Ovary (tissue), 3 donors: Measurements from ENCODE around the gene GUCA2A.

Experiments
- EP300 ChIP-seq: sonication (generic); formaldehyde crosslinking; IDR thresholded peaks from one replicate; pipeline ENCODE4 v1.6.1; 2017; ENCODE audit warnings: antibody characterized with exemption
- POLR2A ChIP-seq: fragments of 450-650 bp; IDR thresholded peaks from one replicate; pipeline ENCODE4 v1.6.1; 2017; ENCODE audit warnings: antibody characterized with exemption, mild to moderate bottlenecking, moderate library complexity
- TF ChIP-seq, protein P1 (sequence below), 3 donors: fragments of 450-650 bp in 2 of 3; fragments of 200-600 bp in 1 of 3; IDR thresholded peaks; one replicate each; pipeline versions ENCODE4 v1.5.1 to v1.8.0; 2016 to 2022; ENCODE audit warnings: antibody characterized with exemption in 3 of 3, mild to moderate bottlenecking in 1 of 3
- donor health status: DM: no; HTN: no; CAD: no.

DNA sequence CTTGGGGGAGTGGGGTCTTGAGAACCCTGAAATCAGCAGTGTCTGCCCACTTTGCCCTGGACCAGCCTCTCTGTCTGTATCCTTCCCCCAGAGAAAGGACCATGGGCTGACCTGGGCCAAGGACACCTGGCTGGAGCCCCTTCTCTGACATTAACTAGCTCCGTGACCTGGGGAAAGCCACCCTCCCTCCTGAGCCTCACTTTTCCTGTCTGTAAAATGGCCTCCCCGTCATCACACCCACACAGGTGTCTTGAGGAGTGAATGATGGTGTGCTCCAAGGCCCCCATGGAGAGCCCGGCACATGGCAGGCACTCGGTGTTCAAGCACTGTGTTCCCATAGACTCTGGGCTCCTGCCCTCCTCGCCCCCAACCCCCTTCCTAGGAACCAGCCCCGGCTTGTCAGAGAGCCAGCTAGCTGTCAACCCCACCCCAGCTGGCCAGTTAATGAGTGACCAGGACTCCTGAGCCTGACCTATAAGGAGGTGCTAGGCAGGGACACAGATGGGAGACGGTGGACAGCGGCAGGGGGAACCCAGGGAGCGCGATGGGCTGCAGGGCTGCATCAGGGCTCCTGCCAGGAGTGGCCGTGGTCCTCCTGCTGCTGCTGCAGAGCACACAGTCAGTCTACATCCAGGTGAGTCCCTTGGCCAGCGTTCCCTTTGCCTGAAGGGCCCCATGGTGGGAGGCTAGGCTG lies 11.5 kb downstream of the GUCA2A start, which contains the start of gene GUCA2B:
- TF ChIP-seq POLR2A = no peak
- TF ChIP-seq, protein P1, sequence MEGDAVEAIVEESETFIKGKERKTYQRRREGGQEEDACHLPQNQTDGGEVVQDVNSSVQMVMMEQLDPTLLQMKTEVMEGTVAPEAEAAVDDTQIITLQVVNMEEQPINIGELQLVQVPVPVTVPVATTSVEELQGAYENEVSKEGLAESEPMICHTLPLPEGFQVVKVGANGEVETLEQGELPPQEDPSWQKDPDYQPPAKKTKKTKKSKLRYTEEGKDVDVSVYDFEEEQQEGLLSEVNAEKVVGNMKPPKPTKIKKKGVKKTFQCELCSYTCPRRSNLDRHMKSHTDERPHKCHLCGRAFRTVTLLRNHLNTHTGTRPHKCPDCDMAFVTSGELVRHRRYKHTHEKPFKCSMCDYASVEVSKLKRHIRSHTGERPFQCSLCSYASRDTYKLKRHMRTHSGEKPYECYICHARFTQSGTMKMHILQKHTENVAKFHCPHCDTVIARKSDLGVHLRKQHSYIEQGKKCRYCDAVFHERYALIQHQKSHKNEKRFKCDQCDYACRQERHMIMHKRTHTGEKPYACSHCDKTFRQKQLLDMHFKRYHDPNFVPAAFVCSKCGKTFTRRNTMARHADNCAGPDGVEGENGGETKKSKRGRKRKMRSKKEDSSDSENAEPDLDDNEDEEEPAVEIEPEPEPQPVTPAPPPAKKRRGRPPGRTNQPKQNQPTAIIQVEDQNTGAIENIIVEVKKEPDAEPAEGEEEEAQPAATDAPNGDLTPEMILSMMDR (IDR thresholded peaks at IDR 0.05) = no peak
- TF ChIP-seq EP300 = no peak
